Esophagus muscularis mucosa (tissue), 3 donors: ENCODE data around the gene CMYA5.

Experiments used
- EP300 ChIP-seq: sonication (generic); formaldehyde crosslinking; IDR thresholded peaks from one replicate; pipeline ENCODE4 v1.6.1; 2017; ENCODE audit warnings: antibody characterized with exemption
- POLR2A ChIP-seq: fragments of 450-650 bp; IDR thresholded peaks from one replicate; pipeline ENCODE4 v1.6.1; 2017; ENCODE audit warnings: antibody characterized with exemption, moderate library complexity, mild to moderate bottlenecking, low read depth
- POLR2AphosphoS5 ChIP-seq, 2 donors: sonication (generic); formaldehyde crosslinking; IDR thresholded peaks; one replicate each; pipeline ENCODE4 v1.6.1; 2017; ENCODE audit warnings: antibody characterized with exemption in 2 of 2

DNA sequence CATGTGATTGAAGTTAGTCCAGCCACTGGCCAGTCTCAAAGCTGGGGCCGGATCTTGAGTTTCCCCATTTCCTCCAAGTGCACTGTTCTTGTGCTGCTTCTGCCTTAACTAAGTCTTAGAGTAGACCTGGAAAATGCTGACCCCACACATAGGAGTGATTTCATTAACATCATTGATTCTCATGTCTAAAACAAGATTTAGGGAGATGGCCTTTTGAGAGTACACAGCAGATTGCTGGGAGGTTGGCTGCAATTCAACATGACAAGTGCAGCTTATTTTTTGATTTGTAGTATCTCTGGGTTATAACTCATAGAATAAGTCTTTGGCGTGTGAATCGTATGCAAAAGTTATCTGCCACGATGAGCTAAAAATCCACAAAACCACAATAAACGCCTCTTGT lies 131.0 kb downstream of the CMYA5 start:
- TF ChIP-seq POLR2A (no peak), POLR2AphosphoS5 (IDR thresholded peaks at IDR 0.05) (no peak), EP300 (no peak)
